ENCODE results near the gene MGAT5.

The MGAT5 gene

DNA sequence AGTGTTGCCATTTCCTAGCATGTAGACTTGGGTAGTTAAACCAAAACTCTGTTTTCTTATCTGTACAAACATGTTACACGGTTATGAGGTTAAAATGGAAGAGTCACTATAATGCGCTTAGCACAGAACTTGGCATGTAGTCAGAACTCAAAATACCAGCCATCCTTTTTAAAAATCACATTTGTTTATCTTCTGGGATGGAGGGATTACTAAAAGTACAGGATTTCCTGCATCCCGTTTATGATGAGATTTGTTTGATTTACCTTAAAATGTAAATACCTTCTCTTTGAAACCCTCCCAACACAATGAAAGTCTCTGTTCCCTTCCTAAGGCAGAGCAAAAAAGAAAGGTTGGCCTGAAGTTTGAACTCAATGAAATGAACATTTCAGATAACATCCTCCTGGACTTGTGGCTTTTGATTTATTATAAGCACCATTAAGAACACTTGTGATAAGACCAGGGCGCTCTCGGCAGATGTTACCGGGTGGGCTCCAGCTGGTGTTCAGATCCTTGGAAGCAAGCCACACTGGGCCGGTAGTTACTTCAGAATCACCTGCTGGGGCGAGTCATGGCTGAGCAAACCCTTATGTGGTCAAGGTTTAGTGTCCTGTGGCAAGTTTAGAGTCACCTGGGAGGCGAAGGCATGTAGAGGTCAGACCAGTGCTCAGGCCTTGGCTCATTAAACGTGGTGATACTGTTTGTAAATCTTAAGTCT is 105.7 kb downstream of the MGAT5 start:
- in situ Hi-C loops (cut with MboI; ENCODE audit: low sequenced_read_pairs): no loop called here

- in situ Hi-C loops (cut with MboI; ENCODE audit: low sequenced_read_pairs): no loop called here
These were observed 107.0 kb downstream of the MGAT5 start for GRCh38 chr2:134360745-134361487.

DNA sequence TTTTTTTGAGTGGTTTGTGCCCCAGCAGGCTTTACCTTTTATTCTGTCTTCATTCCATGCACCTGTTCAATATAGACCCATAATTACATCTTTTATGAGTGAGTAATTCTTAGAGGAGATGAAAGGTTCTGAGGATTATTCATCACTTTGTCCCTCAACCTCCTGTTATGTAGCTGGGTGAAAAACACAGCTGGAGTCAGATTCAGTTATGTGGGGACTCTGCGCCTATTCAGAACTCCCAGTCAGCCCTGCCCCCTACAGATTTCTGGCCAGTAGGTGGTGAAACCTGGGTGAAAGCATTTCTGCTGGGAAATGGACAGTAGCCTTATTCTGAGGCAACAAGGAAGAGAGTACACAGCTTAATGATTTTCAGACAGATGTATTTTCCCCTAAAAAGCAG is 107.8 kb downstream of the MGAT5 start:
- in situ Hi-C loops (cut with MboI; ENCODE audit: low sequenced_read_pairs): no loop called here

DNA sequence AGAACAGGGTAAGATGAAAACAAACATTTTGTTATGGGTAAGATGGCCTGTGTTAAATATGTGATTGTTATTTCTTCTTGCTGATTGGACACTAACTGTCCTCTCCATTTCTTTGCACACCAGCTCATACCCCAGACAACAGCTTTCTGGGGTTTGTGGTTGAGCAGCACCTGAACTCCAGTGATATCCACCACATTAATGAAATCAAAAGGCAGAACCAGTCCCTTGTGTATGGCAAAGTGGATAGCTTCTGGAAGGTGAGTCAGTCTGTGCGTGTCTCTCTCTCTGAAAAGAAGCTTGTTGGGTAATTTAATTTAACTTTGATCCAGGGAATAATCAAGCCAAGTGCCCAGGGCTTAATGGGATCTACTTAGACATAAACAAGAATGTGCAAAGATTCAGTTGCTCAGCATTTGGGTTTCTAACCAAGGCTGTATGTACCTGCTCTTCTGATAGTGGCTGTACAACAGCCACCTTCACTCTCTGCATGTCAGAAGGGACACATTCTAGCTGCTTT is 108.3 kb downstream of the MGAT5 start:
- in situ Hi-C loops (cut with MboI; ENCODE audit: low sequenced_read_pairs): no loop called here

- in situ Hi-C loops (cut with MboI; ENCODE audit: low sequenced_read_pairs): no loop called here
These were observed 108.9 kb downstream of the MGAT5 start for GRCh38 chr2:134362740-134363139.

DNA sequence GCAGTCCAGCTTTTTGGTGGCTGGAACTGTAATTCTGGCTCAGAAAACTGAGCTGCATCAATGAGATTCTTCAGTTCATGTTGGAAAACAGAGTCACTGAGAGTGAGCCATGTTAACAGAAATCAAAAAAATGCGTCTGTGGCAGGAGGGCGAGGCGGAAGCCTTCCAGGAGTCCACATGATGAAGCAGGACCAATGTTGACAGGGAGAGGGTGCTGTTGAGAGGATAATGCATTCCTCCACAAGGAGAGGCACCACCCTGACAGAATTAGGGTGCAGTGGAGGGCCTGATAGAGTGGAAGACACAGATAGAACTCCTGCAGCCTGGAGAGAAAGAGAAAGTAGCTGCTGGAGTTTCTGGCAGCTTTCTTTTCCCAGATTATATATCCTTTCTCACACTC is 111.5 kb downstream of the MGAT5 start:
- in situ Hi-C loops (cut with MboI; ENCODE audit: low sequenced_read_pairs): no loop called here

GRCh38 chr2:134366359-134366758 is 112.5 kb downstream of the MGAT5 start:
- in situ Hi-C loops (cut with MboI; ENCODE audit: low sequenced_read_pairs): no loop called here

DNA sequence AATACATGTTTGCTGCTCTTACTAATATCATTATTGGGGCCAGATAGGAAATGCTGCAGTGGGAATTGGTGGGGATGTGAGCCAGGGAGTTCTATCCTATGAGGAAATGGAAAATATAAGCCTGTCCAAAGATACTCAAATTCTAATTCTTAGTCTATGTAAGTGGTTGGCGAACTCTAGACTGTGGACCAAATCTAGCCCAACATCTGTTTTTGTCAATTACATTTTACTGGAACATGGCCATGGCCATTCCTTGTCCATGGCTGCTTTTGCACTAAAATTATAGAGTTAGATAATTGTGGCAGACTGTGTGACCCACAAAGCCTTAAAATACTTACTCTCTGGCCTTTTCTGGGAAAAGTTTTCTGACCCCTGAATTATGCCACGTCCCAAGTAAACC is 113.3 kb downstream of the MGAT5 start:
- in situ Hi-C loops (cut with MboI; ENCODE audit: low sequenced_read_pairs): no loop called here

GRCh38 chr2:134368009-134368817 is 114.3 kb downstream of the MGAT5 start:
- in situ Hi-C loops (cut with MboI; ENCODE audit: low sequenced_read_pairs): no loop called here

DNA sequence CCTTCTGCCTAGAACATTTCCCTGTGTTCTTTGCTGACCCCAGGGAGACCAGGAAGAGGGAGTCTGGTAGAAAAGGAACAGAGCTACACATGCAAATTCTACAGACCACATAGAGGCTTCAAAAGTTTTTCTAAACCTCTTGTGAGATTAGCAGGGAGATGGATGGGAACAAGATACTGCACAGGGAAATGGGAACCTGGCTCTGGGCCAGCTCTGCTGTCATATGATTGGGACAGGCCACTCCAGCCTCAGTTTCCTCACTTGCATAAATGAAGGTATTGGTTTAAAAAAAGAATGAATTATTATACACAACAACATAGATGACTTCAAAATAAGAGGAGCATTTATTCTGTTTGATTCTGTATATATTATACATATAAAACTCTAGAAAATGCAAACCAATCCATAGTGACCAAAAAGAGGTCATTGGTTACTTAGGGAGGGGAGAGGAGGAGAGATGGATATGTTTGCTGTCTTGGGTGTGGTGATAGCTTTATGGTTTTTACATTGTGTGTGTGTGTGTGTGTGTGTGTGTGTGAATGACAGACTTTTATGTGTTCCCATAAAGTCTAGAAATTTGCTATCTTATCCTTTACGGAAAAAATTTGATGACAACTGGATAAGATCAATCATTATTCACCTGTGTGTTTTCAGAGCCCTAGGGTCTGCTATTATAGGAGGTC is 115.5 kb downstream of the MGAT5 start:
- in situ Hi-C loops (cut with MboI; ENCODE audit: low sequenced_read_pairs): no loop called here

GRCh38 chr2:134370655-134371445 is 117.0 kb downstream of the MGAT5 start:
- in situ Hi-C loops (cut with MboI; ENCODE audit: low sequenced_read_pairs): no loop called here

DNA sequence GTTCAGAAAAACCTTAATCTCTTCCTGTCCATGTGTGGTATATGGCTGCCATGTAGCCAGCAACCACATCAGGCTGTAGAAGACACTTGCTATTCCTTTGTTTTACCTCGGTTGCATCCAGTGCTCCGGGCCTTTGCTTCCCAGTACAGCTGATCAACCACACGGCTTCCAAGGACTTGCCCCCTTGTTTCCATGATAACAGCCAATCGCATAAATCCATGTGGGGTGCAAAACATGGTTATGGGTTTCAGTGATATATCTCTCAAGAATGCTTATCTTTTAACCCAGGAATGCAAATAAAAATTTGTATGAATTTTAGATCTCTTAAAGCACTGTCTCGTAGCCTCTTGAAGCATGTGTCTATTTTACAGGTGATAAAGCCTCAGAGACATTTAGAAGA is 118.3 kb downstream of the MGAT5 start:
- in situ Hi-C loops (cut with MboI; ENCODE audit: low sequenced_read_pairs): no loop called here

DNA sequence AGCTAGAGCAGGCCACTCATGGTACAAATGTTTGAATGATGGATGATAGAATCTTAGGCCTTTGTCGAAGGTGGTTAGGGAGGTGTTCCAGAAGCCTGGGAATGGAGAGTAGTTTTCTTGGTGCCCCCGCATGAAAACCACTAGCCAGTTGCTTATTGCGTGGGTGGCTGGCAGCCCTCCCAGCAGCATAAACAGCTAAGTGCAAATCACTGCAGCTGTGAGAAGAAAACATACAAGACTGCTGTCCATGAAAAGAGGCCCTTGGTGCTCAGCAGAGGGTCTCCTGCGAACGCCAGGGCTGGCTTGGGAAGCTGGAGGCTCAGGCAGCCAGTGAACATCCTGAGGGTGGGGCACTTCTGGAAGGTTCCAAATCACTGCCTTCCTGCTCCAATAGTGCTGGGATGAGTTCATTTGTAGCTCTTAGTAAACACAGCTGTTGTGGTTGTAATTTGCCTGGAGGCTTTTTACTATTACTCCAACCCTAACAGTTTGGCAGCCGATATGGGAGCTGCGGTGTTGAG is 118.8 kb downstream of the MGAT5 start:
- in situ Hi-C loops (cut with MboI; ENCODE audit: low sequenced_read_pairs): no loop called here

GRCh38 chr2:134375935-134376334 is 122.1 kb downstream of the MGAT5 start:
- in situ Hi-C loops (cut with MboI; ENCODE audit: low sequenced_read_pairs): no loop called here

- in situ Hi-C loops (cut with MboI; ENCODE audit: low sequenced_read_pairs): no loop called here
These were observed 123.9 kb downstream of the MGAT5 start for GRCh38 chr2:134377730-134378129.

DNA sequence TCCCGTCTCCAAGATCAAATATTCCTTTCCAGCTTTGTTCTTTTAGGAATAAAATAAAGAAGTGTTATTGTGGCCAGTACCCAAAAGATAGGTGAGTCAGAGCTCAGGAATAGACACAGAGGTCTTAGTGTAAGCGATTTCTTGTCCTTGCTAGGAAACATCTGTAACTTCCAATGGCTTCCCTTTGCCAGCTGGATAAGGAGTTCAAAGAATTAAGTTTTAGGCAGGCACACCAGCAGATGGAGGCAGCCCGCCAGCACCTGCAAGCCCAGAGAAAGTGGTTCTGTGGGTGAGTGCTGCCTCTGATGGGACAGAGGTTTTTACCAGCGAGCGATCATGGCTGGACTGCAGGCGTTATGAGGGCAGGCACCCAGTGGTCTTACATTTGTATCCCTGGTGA is 125.4 kb downstream of the MGAT5 start:
- in situ Hi-C loops (cut with MboI; ENCODE audit: low sequenced_read_pairs): no loop called here

- in situ Hi-C loops (cut with MboI; ENCODE audit: low sequenced_read_pairs): no loop called here
These were observed 125.8 kb downstream of the MGAT5 start for GRCh38 chr2:134379722-134380121.

DNA sequence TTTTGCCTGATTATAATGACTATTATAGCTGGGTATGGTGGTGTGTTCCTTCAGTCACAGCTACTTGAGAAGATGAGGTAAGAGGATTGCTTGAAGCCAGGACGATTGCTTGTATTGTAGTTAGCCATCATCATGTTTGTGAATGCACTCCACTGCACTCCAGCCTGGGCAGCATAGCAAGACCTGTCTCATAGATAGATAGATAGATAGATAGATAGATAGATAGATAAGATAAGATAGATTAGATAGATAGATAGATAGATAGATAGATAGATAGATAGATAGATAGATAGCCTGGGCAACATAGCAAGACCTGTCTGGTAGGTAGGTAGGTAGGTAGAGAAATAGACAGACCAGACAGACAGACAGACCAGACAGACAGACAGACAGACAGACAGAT is 127.3 kb downstream of the MGAT5 start:
- in situ Hi-C loops (cut with MboI; ENCODE audit: low sequenced_read_pairs): no loop called here

- in situ Hi-C loops (cut with MboI; ENCODE audit: low sequenced_read_pairs): no loop called here
These were observed 130.3 kb downstream of the MGAT5 start for GRCh38 chr2:134384131-134384530.

GRCh38 chr2:134385195-134385594 is 131.3 kb downstream of the MGAT5 start:
- in situ Hi-C loops (cut with MboI; ENCODE audit: low sequenced_read_pairs): no loop called here

Data from HL-60/S4 treated with retinoic acid at 250 ng/mL for 4 days and 3 days (cell line).